Panc1 (cell line): ENCODE data around the gene ZNF440. TPM values are rescaled to one million over a fixed set of nuclear protein-coding genes. Genes with fewer than 3 reads are reported as not detected.

Experiments
- ATAC-seq: fragments of 200-7000 bp; cut with Tn5 transposase; 2 replicates; pipeline ENCODE4 v1.9.1; 2020; ENCODE audit warnings: mild to moderate bottlenecking, moderate library complexity
- BruUV-seq: library from RNA; stranded (reverse); fragments of 400-500 nt; replicated peaks from 2 replicates; lab custom pipeline; 2021; lab: Mats Ljungman, UMichigan
- CTCF ChIA-PET: fragments of 300-600 bp; sonication (Branson Sonifier 250); formaldehyde crosslinking; loops from one replicate; lab custom pipeline; 2022; ENCODE audit warnings: antibody characterized with exemption; lab: Charles Lee
- POLR2A ChIA-PET: fragments of 300-600 bp; sonication (Branson Sonifier 250); formaldehyde crosslinking; loops from one replicate; lab custom pipeline; 2022; ENCODE audit warnings: antibody characterized with exemption; lab: Charles Lee
- DNase-seq: peaks from one replicate; pipeline ENCODE4 v3.0.0-alpha.2; 2010; ENCODE audit warnings: low read depth, low spot score
- H3K27ac ChIP-seq: 2 replicates; pipeline ENCODE4 v1.5.1; 2011; ENCODE audit warnings: mild to moderate bottlenecking, low read length, inconsistent platforms
- H3K27me3 ChIP-seq: fragments of 200-500 bp; sonication (Bioruptor generic); 2 replicates; pipeline ENCODE4 v1.6.0; 2014; ENCODE audit warnings: low read length, inconsistent platforms; ENCODE audit not compliant: control insufficient read depth, insufficient read depth
- H3K36me3 ChIP-seq: fragments of 200-500 bp; sonication (Bioruptor generic); 2 replicates; pipeline ENCODE4 v1.5.1; 2014; ENCODE audit warnings: inconsistent platforms, mild to moderate bottlenecking, low read length, moderate library complexity; ENCODE audit not compliant: control insufficient read depth, insufficient read depth
- H3K4me1 ChIP-seq: 2 replicates; pipeline ENCODE4 v1.5.1; 2011; ENCODE audit warnings: inconsistent platforms, mild to moderate bottlenecking, low read length, moderate library complexity; ENCODE audit not compliant: control insufficient read depth, insufficient read depth
- H3K4me3 ChIP-seq, 2 experiments: 2 replicates each; pipeline ENCODE4 v1.5.1; 2011 to 2012; ENCODE audit warnings: low read depth in 2 of 2, low read length in 2 of 2, mild to moderate bottlenecking in 2 of 2, inconsistent platforms in 1 of 2, moderate library complexity in 1 of 2
- H3K9me3 ChIP-seq: fragments of 200-500 bp; sonication (Bioruptor generic); 2 replicates; pipeline ENCODE4 v1.5.1; 2014; ENCODE audit warnings: low read depth, mild to moderate bottlenecking, inconsistent platforms, low read length, moderate library complexity; ENCODE audit not compliant: control insufficient read depth, insufficient read depth
- SIN3A ChIP-seq: IDR thresholded peaks from 2 replicates; pipeline ENCODE4 v1.6.1; 2012; ENCODE audit warnings: low read depth, mild to moderate bottlenecking, low read length, moderate library complexity, borderline replicate concordance; ENCODE audit not compliant: insufficient read depth
- in situ Hi-C: cut with HindIII; loops from 2 replicates; pipeline ENCODE4 v1.10.0; 2016; ENCODE audit warnings: low sequenced_read_pairs, low pct_unique_long_range_greater_than_20kb
- intact Hi-C: fragments of 100-400 bp; cut with micrococcal nuclease; formaldehyde crosslinking; loops from one replicate; pipeline ENCODE4 v1.10.0; 2022; ENCODE audit not compliant: unreplicated experiment
- total RNA-seq: library from RNA; stranded (reverse); gene quantifications from one replicate; pipeline ENCODE4 v1.2.1, GENCODE V29; 2021; ENCODE audit not compliant: unreplicated experiment
- TF ChIP-seq, protein P1 (sequence below), 2 experiments: IDR thresholded peaks; 2 replicates each; pipeline ENCODE4 v1.6.1; 2011 to 2012; ENCODE audit warnings: low read depth in 2 of 2, control low read depth in 1 of 2, low read length in 1 of 2, mild to moderate bottlenecking in 1 of 2, moderate library complexity in 1 of 2; ENCODE audit not compliant: insufficient read depth in 1 of 2
- TF ChIP-seq, protein P2 (sequence below): fragments of 450-650 bp; IDR thresholded peaks from 2 replicates; pipeline ENCODE4 v1.5.1; 2017; ENCODE audit warnings: mild to moderate bottlenecking

The ZNF440 gene
- total RNA-seq, 1 experiment from 2014 or later: 12.9 TPM

DNA sequence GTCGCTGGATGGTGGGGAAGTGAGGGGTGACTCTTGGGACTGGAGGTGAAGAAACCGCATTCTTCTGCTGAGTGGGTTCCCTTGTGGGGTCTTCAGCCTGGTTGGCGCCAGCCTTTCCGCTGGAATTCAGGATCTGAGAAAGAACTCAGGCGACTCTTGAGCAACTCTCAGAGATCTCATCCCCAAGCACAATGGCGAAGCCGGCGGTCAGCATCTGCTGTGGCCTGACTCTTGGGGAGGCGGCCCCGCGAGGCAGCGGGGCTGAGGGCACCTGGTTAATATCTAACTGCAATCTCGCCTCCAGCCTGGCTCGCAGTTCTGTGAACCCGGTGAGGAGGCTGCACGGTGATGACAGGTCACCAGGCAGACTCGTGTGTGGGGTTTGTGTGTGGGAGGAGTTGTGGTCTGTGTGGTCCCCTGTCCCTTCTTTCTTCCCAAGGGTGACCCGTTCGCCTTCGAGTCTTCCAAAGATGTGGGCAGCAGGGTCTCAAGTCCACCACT, 46.4 kb upstream of the ZNF440 start:
- Histone ChIP-seq H3K36me3 (no peaks in the 10 kb centered on the region), H3K27ac (peak overlapping the region; percentile 77), H3K4me1 (no peaks in the 10 kb centered on the region), H3K27me3 (no peaks in the 10 kb centered on the region), H3K4me3 (peak overlapping the region; percentile 71 to 74), H3K9me3 (no peaks in the 10 kb centered on the region; the same call in 1 of the 2 replicates)
- in situ Hi-C loops: no loop called here
- BruUV-seq: no TSS peak
- ATAC-seq: 0 out of 2 replicates have a peak, but pooled peaks have one; percentile 5
- TF ChIP-seq, protein P1, sequence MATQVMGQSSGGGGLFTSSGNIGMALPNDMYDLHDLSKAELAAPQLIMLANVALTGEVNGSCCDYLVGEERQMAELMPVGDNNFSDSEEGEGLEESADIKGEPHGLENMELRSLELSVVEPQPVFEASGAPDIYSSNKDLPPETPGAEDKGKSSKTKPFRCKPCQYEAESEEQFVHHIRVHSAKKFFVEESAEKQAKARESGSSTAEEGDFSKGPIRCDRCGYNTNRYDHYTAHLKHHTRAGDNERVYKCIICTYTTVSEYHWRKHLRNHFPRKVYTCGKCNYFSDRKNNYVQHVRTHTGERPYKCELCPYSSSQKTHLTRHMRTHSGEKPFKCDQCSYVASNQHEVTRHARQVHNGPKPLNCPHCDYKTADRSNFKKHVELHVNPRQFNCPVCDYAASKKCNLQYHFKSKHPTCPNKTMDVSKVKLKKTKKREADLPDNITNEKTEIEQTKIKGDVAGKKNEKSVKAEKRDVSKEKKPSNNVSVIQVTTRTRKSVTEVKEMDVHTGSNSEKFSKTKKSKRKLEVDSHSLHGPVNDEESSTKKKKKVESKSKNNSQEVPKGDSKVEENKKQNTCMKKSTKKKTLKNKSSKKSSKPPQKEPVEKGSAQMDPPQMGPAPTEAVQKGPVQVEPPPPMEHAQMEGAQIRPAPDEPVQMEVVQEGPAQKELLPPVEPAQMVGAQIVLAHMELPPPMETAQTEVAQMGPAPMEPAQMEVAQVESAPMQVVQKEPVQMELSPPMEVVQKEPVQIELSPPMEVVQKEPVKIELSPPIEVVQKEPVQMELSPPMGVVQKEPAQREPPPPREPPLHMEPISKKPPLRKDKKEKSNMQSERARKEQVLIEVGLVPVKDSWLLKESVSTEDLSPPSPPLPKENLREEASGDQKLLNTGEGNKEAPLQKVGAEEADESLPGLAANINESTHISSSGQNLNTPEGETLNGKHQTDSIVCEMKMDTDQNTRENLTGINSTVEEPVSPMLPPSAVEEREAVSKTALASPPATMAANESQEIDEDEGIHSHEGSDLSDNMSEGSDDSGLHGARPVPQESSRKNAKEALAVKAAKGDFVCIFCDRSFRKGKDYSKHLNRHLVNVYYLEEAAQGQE (IDR thresholded peaks at IDR 0.05; ENCODE audit: insufficient read depth in 1 of 2, low read depth in 2 of 2, low read length in 1 of 2): no peak
- TF ChIP-seq SIN3A: no peak
- intact Hi-C loops: no loop called here
- DNase-seq: no peak
- POLR2A ChIA-PET: no interaction called here
- CTCF ChIA-PET: no interaction called here

DNA sequence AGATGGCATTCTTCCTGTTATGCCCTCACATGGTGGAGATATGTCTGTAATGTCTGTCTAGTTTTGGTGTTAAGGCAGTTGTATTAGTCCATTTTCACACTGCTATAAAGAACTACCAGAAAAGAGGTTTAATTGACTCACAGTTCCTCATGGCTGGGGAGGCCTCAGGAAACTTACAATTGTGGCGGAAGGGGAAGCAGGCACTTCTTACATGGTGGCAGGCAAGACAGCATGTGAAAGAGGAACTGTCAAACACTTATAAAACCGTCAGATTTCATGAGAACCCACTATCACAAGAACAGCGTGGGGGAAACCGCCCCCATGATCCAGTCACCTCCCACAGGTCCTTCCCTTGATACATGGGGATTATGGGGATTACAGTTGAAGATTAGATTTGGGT, 44.1 kb upstream of the ZNF440 start:
- peaks cover 12% of the 10 kb centered on the region; the same call in 1 of the 2 replicates for H3K9me3 ChIP-seq
- no peak for DNase-seq
- intact Hi-C loops (no loop called here), in situ Hi-C loops (no loop called here)
- no peaks in the 10 kb centered on the region for H3K4me1 ChIP-seq
- no TSS peak for BruUV-seq
- CTCF ChIA-PET: no interaction called here
- no peaks in the 10 kb centered on the region for H3K36me3 ChIP-seq
- H3K27me3 ChIP-seq: no peaks in the 10 kb centered on the region
- no peak overlapping the region for H3K27ac ChIP-seq
- TF ChIP-seq, protein P1 (IDR thresholded peaks at IDR 0.05; ENCODE audit: insufficient read depth in 1 of 2, low read depth in 2 of 2, low read length in 1 of 2): no peak
- TF ChIP-seq SIN3A: no peak
- TF ChIP-seq, protein P2, sequence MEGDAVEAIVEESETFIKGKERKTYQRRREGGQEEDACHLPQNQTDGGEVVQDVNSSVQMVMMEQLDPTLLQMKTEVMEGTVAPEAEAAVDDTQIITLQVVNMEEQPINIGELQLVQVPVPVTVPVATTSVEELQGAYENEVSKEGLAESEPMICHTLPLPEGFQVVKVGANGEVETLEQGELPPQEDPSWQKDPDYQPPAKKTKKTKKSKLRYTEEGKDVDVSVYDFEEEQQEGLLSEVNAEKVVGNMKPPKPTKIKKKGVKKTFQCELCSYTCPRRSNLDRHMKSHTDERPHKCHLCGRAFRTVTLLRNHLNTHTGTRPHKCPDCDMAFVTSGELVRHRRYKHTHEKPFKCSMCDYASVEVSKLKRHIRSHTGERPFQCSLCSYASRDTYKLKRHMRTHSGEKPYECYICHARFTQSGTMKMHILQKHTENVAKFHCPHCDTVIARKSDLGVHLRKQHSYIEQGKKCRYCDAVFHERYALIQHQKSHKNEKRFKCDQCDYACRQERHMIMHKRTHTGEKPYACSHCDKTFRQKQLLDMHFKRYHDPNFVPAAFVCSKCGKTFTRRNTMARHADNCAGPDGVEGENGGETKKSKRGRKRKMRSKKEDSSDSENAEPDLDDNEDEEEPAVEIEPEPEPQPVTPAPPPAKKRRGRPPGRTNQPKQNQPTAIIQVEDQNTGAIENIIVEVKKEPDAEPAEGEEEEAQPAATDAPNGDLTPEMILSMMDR: no peak
- H3K4me3 ChIP-seq: no peak overlapping the region
- ATAC-seq: no peak
- POLR2A ChIA-PET: no interaction called here
